B cell (primary cell): ENCODE measurements around the gene NKX2-2. TPM values are rescaled to one million over a fixed set of nuclear protein-coding genes. Genes with fewer than 3 reads are reported as not detected.

Experiments
- ATAC-seq: fragments of 200-7000 bp; cut with Tn5 transposase; one replicate; pipeline ENCODE4 v1.10.0; 2021; ENCODE audit warnings: low read depth, mild to moderate bottlenecking, moderate number of reproducible peaks, moderate library complexity
- CTCF ChIA-PET: fragments of 350-600 bp; sonication (Branson Sonifier 250); formaldehyde crosslinking; loops from one replicate; lab custom pipeline; 2021; ENCODE audit warnings: antibody characterized with exemption, inconsistent platforms; lab: Charles Lee
- POLR2A ChIA-PET: fragments of 350-600 bp; sonication (Branson Sonifier 250); formaldehyde crosslinking; loops from one replicate; lab custom pipeline; 2021; ENCODE audit warnings: antibody characterized with exemption; lab: Charles Lee
- DNase-seq: peaks from one replicate; pipeline ENCODE4 v3.0.0; 2013
- H2AFZ ChIP-seq: 2 replicates; pipeline ENCODE4 v1.6.1; 2012; ENCODE audit warnings: mild to moderate bottlenecking, low read depth, low read length; ENCODE audit not compliant: insufficient read depth, poor library complexity, severe bottlenecking
- H3K27ac ChIP-seq, 2 donors: 1 replicate in 1 of 2; 2 replicates in 1 of 2; pipeline ENCODE4 v1.5.1; 2012 to 2013; ENCODE audit warnings: low read length in 2 of 2, mild to moderate bottlenecking in 2 of 2, moderate library complexity in 1 of 2
- H3K27me3 ChIP-seq, 4 experiments: fragments of 200-600 bp in 1 of 4; sonication (generic) in 1 of 4; replicated peaks in 1 of 4; 1 replicate in 2 of 4; 2 replicates in 2 of 4; pipeline versions ENCODE4 v1.6.1 to v1.7.0; 2013 to 2016; ENCODE audit warnings: low read length in 3 of 4, mild to moderate bottlenecking in 2 of 4, mixed read lengths in 1 of 4, moderate library complexity in 1 of 4; ENCODE audit not compliant: insufficient read depth in 4 of 4, control insufficient read depth in 3 of 4; ENCODE audit errors: control extremely low read depth in 1 of 4
- H3K36me3 ChIP-seq, 2 experiments: replicated peaks in 1 of 2; 1 replicate in 1 of 2; 2 replicates in 1 of 2; pipeline versions ENCODE4 v1.6.1 to v1.7.1; 2013; ENCODE audit warnings: low read length in 1 of 2; ENCODE audit not compliant: insufficient read depth in 2 of 2, control insufficient read depth in 1 of 2; ENCODE audit errors: control extremely low read depth in 1 of 2, extremely low read depth in 1 of 2
- H3K4me1 ChIP-seq, 2 donors: fragments of 200-600 bp in 1 of 2; sonication (generic) in 1 of 2; 1 replicate in 1 of 2; 2 replicates in 1 of 2; pipeline versions ENCODE4 v1.5.1 to v1.6.1; 2013 to 2017; ENCODE audit warnings: low read length in 2 of 2; ENCODE audit not compliant: control insufficient read depth in 2 of 2, insufficient read depth in 2 of 2
- H3K4me2 ChIP-seq: replicated peaks from 2 replicates; pipeline ENCODE3; 2012; ENCODE audit warnings: mild to moderate bottlenecking, low read depth, low read length; ENCODE audit not compliant: poor library complexity, severe bottlenecking
- H3K4me3 ChIP-seq, 5 experiments: fragments of 200-600 bp in 1 of 5; sonication (generic) in 1 of 5; 1 replicate in 3 of 5; 2 replicates in 2 of 5; pipeline versions ENCODE4 v1.5.1 to v1.7.0; 2011 to 2016; ENCODE audit warnings: low read length in 4 of 5, mild to moderate bottlenecking in 4 of 5, low read depth in 2 of 5, control low read depth in 1 of 5, moderate library complexity in 1 of 5; ENCODE audit not compliant: insufficient read depth in 1 of 5; ENCODE audit errors: control extremely low read depth in 1 of 5, extremely low read depth in 1 of 5
- H3K79me2 ChIP-seq: fragments of 200-600 bp; sonication (generic); one replicate; pipeline ENCODE4 v1.6.0; 2016; ENCODE audit warnings: low read length; ENCODE audit not compliant: control insufficient read depth, insufficient read depth
- H3K9ac ChIP-seq: fragments of 200-600 bp; sonication (generic); 2 replicates; pipeline ENCODE4 v1.6.1; 2017; ENCODE audit warnings: mild to moderate bottlenecking, low read length, moderate library complexity
- H3K9me3 ChIP-seq, 3 donors: one replicate each; pipeline versions ENCODE4 v1.6.1 to v1.7.1; 2013; ENCODE audit warnings: low read length in 2 of 3; ENCODE audit not compliant: control insufficient read depth in 2 of 3, insufficient read depth in 1 of 3; ENCODE audit errors: control extremely low read depth in 1 of 3
- H4K20me1 ChIP-seq: 2 replicates; pipeline ENCODE4 v1.6.0; 2012; ENCODE audit warnings: mild to moderate bottlenecking, low read length; ENCODE audit not compliant: insufficient read depth, control insufficient read depth, poor library complexity, severe bottlenecking
- H3K27ac Mint-ChIP-seq: one replicate; pipeline ENCODE4 v1.8.0; 2021; ENCODE audit warnings: mixed read lengths
- H3K27me3 Mint-ChIP-seq: one replicate; pipeline ENCODE4 v1.8.0; 2021; ENCODE audit warnings: mixed read lengths
- H3K4me1 Mint-ChIP-seq: one replicate; pipeline ENCODE4 v1.8.0; 2021; ENCODE audit warnings: mixed read lengths
- H3K4me3 Mint-ChIP-seq: one replicate; pipeline ENCODE4 v1.8.0; 2021; ENCODE audit warnings: mixed read lengths
- H3K9me3 Mint-ChIP-seq: one replicate; pipeline ENCODE4 v1.8.0; 2022; ENCODE audit warnings: mixed read lengths; ENCODE audit not compliant: insufficient read depth
- EZH2 ChIP-seq: IDR thresholded peaks from 2 replicates; pipeline ENCODE4 v1.6.1; 2012; ENCODE audit warnings: borderline replicate concordance, low read depth, mild to moderate bottlenecking, moderate library complexity, low read length; ENCODE audit not compliant: insufficient read depth, poor library complexity, severe bottlenecking
- WGBS: methylation state at CpG from one replicate; pipeline ENCODE4 v1.1.5; 2013; ENCODE audit warnings: missing lambda C conversion rate; ENCODE audit not compliant: insufficient coverage; 5-methylcytosine and 5-hydroxymethylcytosine counted together
- intact Hi-C: fragments of 100-400 bp; cut with micrococcal nuclease; formaldehyde crosslinking; loops from one replicate; pipeline ENCODE4 v1.10.0; 2022
- polyA plus RNA-seq: library from polyadenylated mRNA; depleted of rRNA; stranded (reverse); fragments of >200 nt; gene quantifications from 2 replicates; pipeline ENCODE4 v1.2.3, GENCODE V29; 2012
- total RNA-seq, 2 donors: library from RNA; stranded (reverse); fragments of 120-200 nt in 1 of 2; gene quantifications; 1 replicate in 1 of 2; 2 replicates in 1 of 2; pipeline versions ENCODE4 v1.2.3 to v1.2.4, GENCODE V29; 2013 to 2022
- TF ChIP-seq, protein P1 (sequence below): fragments of 200-600 bp; IDR thresholded peaks from one replicate; pipeline ENCODE4 v1.8.0; 2022; ENCODE audit warnings: antibody characterized with exemption, mild to moderate bottlenecking

The NKX2-2 gene
- total and polyA plus RNA-seq, 2 donors (not counting 1 experiment from before 2014, with no cell fraction given): not detected

DNA sequence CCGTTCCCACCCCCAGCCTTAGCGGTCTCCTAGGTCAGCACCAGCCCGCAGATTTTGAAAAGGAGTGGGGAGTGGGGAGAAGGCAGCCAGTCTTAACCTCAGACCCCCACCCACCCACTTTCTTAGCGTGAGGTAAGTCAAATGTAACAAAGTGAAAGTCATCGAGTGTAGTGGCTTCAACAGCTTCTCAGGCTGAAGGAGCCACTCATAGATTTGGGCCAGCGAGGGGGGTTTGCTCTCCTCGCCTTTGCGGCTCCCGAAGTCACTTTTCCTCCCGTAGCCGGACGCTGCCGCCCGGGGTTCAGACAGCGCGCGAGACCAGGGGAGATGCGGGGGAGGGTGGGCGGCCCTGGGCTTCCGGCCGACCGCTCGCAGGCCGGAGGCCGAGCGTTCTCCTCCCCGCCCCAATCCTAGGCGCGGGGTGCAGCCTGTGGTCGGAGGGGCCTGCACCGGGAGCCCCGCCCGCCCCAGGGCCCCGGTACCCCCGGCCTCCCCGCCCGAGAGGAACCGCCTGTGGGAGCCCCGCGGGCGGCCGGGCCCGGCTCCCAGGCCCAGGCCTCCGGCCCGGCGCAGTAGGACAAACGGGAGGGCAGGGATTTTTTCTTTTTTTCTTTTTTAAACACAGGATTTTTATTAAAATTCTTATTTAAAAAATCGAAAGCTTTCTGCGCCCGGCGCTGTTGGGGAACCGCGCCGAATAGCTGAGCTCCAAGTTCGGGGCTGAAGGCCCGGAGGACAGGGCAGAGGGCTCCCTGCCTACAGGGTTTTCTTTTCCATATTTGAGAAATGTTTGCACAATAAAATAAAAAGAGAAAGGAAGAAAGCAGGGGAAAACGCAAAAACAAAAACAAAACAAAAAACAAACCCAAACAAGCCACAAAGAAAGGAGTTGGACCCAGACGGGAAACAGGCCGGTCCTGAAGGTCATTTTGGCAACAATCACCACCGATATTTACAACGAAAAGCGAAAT, 3.2 kb downstream of the NKX2-2 start:
- Histone ChIP-seq H3K9ac (peak overlapping the region; percentile 58), H3K4me3 (peak overlapping the region in 4 of 5 experiments; percentile 13 to 56 (median 45)), H3K36me3 (no peaks in the 10 kb centered on the region), H4K20me1 (no peaks in the 10 kb centered on the region), H2AFZ (peak overlapping the region; percentile 28), H3K79me2 (no peaks in the 10 kb centered on the region), H3K27ac (no peak overlapping the region), H3K4me1 (peaks cover 46 to 52% of the 10 kb centered on the region in 2 donors), H3K27me3 (peaks cover 0 to 91% (median 48%) of the 10 kb centered on the region in 4 experiments), H3K9me3 (peaks cover 0 to 56% (median 0%) of the 10 kb centered on the region in 3 donors), H3K4me2 (peak overlapping the region; percentile 79)
- WGBS: 9% methylated on average over 30 of the region's 62 CpGs
- Mint-ChIP-seq H3K4me1 (peaks cover 30% of the 10 kb centered on the region), H3K27me3 (peaks cover 55% of the 10 kb centered on the region), H3K27ac (no peak overlapping the region), H3K4me3 (peak overlapping the region; percentile 85), H3K9me3 (no peaks in the 10 kb centered on the region)
- CTCF ChIA-PET: interaction anchor here (1.2 kb wide), 1 partner anchor 275 kb away, joined by 3 read pairs; no protein-coding TSS in a partner anchor
- no peak for TF ChIP-seq EZH2
- TF ChIP-seq, protein P1, sequence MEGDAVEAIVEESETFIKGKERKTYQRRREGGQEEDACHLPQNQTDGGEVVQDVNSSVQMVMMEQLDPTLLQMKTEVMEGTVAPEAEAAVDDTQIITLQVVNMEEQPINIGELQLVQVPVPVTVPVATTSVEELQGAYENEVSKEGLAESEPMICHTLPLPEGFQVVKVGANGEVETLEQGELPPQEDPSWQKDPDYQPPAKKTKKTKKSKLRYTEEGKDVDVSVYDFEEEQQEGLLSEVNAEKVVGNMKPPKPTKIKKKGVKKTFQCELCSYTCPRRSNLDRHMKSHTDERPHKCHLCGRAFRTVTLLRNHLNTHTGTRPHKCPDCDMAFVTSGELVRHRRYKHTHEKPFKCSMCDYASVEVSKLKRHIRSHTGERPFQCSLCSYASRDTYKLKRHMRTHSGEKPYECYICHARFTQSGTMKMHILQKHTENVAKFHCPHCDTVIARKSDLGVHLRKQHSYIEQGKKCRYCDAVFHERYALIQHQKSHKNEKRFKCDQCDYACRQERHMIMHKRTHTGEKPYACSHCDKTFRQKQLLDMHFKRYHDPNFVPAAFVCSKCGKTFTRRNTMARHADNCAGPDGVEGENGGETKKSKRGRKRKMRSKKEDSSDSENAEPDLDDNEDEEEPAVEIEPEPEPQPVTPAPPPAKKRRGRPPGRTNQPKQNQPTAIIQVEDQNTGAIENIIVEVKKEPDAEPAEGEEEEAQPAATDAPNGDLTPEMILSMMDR: no peak
- DNase-seq (peak; percentile 35), ATAC-seq (no peak)
- POLR2A ChIA-PET: no interaction called here
- intact Hi-C loops: loop anchor here (5.0 kb wide), 1 partner anchor 408 kb away; no protein-coding TSS in a partner anchor
